ENCODE measurements around the gene SLC22A7. TPM values are rescaled to one million over a fixed set of nuclear protein-coding genes. Genes with fewer than 3 reads are reported as not detected.

The SLC22A7 gene
- total and polyA plus RNA-seq, 2 of the 8 experiments (the other 6 are each of a cell fraction or from before 2014, with no cell fraction given), result not detected

DNA sequence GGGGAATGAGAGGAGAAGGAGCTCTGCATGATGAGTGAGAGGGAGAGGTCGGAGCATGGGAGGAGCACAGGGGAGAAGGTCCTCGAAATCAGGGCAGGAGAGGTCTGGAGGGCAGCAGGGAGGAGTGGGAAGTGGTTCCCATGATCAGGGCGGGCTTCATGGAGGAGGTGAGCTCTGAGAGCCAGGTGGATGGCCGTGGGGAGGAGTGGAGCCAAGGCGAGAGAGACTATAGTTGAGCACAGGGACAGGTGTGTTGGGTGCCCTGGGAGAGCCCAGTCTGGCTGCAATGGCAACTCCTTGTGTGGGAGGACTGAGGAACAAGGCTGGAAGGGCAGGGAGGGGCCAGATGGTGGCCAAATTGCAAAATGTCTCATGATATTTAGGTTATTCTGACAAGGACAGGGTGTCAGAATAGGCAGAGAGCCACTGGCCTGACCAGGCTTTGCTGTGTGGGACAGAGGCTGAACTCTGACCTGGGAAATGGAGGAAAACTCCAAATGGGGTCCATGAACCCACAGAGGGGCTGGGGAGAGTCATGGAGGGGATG is 33.4 kb upstream of the SLC22A7 start:
- no peak overlapping the region for H3K56ac ChIP-seq (replicated peaks; ENCODE audit: insufficient read length, low read depth, low read length)
- no peaks in the 10 kb centered on the region for H3K36me3 ChIP-seq (ENCODE audit: control insufficient read depth in 2 of 4, insufficient read depth in 4 of 4, low read length in 3 of 4)
- H2BK120ac ChIP-seq (replicated peaks; ENCODE audit: low read depth, low read length), result no peak overlapping the region
- peak overlapping the region; percentile 95 for H2BK15ac ChIP-seq (ENCODE audit: low read length)
- peak overlapping the region; percentile 50; the same call in 1 of the 2 replicates for H2BK12ac ChIP-seq (ENCODE audit: low read depth, low read length)
- CTCF ChIA-PET (ENCODE audit: partially characterized antibody), result interaction anchor here (0.7 to 9.4 kb wide), 24 partner anchors 9 to 242 kb away, joined by 3 to 78 read pairs (median 7); partner anchors contain the start of genes CRIP3, DLK2 and DNPH1
- no peak for FAIRE-seq
- H2AK5ac ChIP-seq (ENCODE audit: low read depth, low read length), result no peak overlapping the region
- no peak overlapping the region for H3K9ac ChIP-seq (replicated peaks in 1 of 4; ENCODE audit: extremely low read depth in 1 of 4, low read depth in 3 of 4, low read length in 3 of 4)
- H2BK20ac ChIP-seq (ENCODE audit: low read length), result no peak overlapping the region
- H4K5ac ChIP-seq (ENCODE audit: insufficient read length, low read depth, low read length), result no peak overlapping the region
- no peak for DNase-seq (ENCODE audit: low read depth in 1 of 2, low spot score in 2 of 2)
- no peak overlapping the region for H3K4me2 ChIP-seq (ENCODE audit: insufficient read depth in 1 of 2, low read depth in 2 of 2, low read length in 2 of 2)
- POLR2A ChIA-PET (ENCODE audit: partially characterized antibody), result no interaction called here
- no peak overlapping the region for H3K18ac ChIP-seq (ENCODE audit: extremely low read depth, low read length)
- H3K23me2 ChIP-seq (ENCODE audit: low read depth, low read length), result peaks cover 4% of the 10 kb centered on the region; the same call in 1 of the 2 replicates
- no peaks in the 10 kb centered on the region for H3K79me2 ChIP-seq (ENCODE audit: control insufficient read depth in 1 of 2, insufficient read depth in 2 of 2, low read length in 2 of 2)
- no peaks in the 10 kb centered on the region for H3K79me1 ChIP-seq (ENCODE audit: low read depth, low read length)
- H3K4ac ChIP-seq (replicated peaks; ENCODE audit: insufficient read length, low read depth, low read length), result no peak overlapping the region
- peaks cover 3 to 19% (median 11%) of the 10 kb centered on the region in 4 experiments for H3K4me1 ChIP-seq (replicated peaks in 1 of 4; ENCODE audit: control insufficient read depth in 3 of 4, insufficient read depth in 4 of 4, low read length in 3 of 4)
- H4K91ac ChIP-seq (replicated peaks; ENCODE audit: insufficient read length, low read length), result no peak overlapping the region
- H3K9me3 ChIP-seq (ENCODE audit: insufficient read depth in 2 of 2, low read depth in 1 of 2, low read length in 1 of 2), result no peaks in the 10 kb centered on the region
- no peak overlapping the region for H4K8ac ChIP-seq (ENCODE audit: extremely low read depth, insufficient read depth, low read length)
- H3K27me3 ChIP-seq (replicated peaks in 1 of 4; ENCODE audit: control insufficient read depth in 3 of 4, extremely low read depth in 1 of 4, insufficient read depth in 3 of 4, low read length in 3 of 4), result peaks cover 2 to 20% (median 18%) of the 10 kb centered on the region in 4 experiments
- WGBS, 2 experiments (ENCODE audit: extremely low coverage in 1 of 2, insufficient coverage in 1 of 2, insufficient read length in 1 of 2, insufficient replicate concordance in 2 of 2, low coverage in 1 of 2, low lambda C conversion rate in 2 of 2, missing lambda C conversion rate in 1 of 2), result 79% methylated on average over 5 of the region's 5 CpGs; no CpG with 5 or more reads in 1 of the 2 experiments
- no peak overlapping the region for H2BK5ac ChIP-seq (ENCODE audit: low read depth, low read length)
- H3K14ac ChIP-seq (ENCODE audit: insufficient read length), result no peak overlapping the region
- no peak overlapping the region for H3K27ac ChIP-seq (ENCODE audit: low read depth, low read length)
- no peak overlapping the region for H3K23ac ChIP-seq (ENCODE audit: insufficient read length)
- H3K4me3 ChIP-seq (ENCODE audit: extremely low read depth in 1 of 4, insufficient read depth in 2 of 4, low read depth in 3 of 4, low read length in 4 of 4), result no peak overlapping the region
- no peak overlapping the region for H2AFZ ChIP-seq (ENCODE audit: low read length)
- peaks cover 0 to 2% of the 10 kb centered on the region in 2 experiments for H4K20me1 ChIP-seq (replicated peaks in 1 of 2; ENCODE audit: control insufficient read depth in 1 of 2, insufficient read depth in 2 of 2, low read length in 2 of 2)
- TF ChIP-seq, protein P1, sequence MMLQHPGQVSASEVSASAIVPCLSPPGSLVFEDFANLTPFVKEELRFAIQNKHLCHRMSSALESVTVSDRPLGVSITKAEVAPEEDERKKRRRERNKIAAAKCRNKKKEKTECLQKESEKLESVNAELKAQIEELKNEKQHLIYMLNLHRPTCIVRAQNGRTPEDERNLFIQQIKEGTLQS (IDR thresholded peaks at IDR 0.05; ENCODE audit: insufficient read depth, low read depth, low read length), result no peak
- no peak for TF ChIP-seq MAFK (IDR thresholded peaks at IDR 0.05; ENCODE audit: low read depth, low read length)
- TF ChIP-seq SAP30 (IDR thresholded peaks at IDR 0.05; ENCODE audit: insufficient read depth, insufficient replicate concordance, low read length), result no peak
- no peak for TF ChIP-seq SIN3A (conservative IDR thresholded peaks at IDR 0.05 in 1 of 2, IDR thresholded peaks at IDR 0.05 in 1 of 2; ENCODE audit: low read depth in 1 of 2, low read length in 2 of 2)
- TF ChIP-seq YY1 (IDR thresholded peaks at IDR 0.05; ENCODE audit: low read depth, low read length), result no peak
- TF ChIP-seq GTF2F1 (IDR thresholded peaks at IDR 0.05; ENCODE audit: borderline replicate concordance, low read depth, low read length), result no peak
- no peak for TF ChIP-seq POLR2A (IDR thresholded peaks at IDR 0.05; ENCODE audit: control extremely low read depth in 1 of 2, low read depth in 2 of 2, low read length in 2 of 2)
- no peak for TF ChIP-seq CBX5 (IDR thresholded peaks at IDR 0.05; ENCODE audit: low read depth, low read length)
- TF ChIP-seq KDM4A (IDR thresholded peaks at IDR 0.05; ENCODE audit: low read depth, low read length, severe bottlenecking), result no peak
- no peak for TF ChIP-seq SP4 (IDR thresholded peaks at IDR 0.05; ENCODE audit: low read length)
- TF ChIP-seq EGR1 (IDR thresholded peaks at IDR 0.05; ENCODE audit: borderline replicate concordance, low read depth, low read length), result no peak
- no peak for TF ChIP-seq POU5F1 (IDR thresholded peaks at IDR 0.05; ENCODE audit: low read depth, low read length)
- TF ChIP-seq NANOG (IDR thresholded peaks at IDR 0.05; ENCODE audit: insufficient read depth, low read depth, low read length, poor library complexity, severe bottlenecking), result no peak
